Cardiac fibroblast (primary cell): ENCODE measurements around the gene TSR3.

Experiments used
- DNase-seq, 2 donors: peaks; one replicate each; pipeline versions ENCODE4 v3.0.0 to v3.0.0-alpha.2; 2010; ENCODE audit warnings: low read depth in 2 of 2
- H3K4me3 ChIP-seq, 2 donors: replicated peaks in 1 of 2; 1 replicate in 1 of 2; 2 replicates in 1 of 2; pipeline ENCODE4 v1.5.1; 2011; ENCODE audit warnings: low read depth in 2 of 2, low read length in 2 of 2, mild to moderate bottlenecking in 2 of 2, moderate library complexity in 1 of 2
- CTCF ChIP-seq: IDR thresholded peaks from one replicate; pipeline ENCODE4 v1.5.1; 2011; ENCODE audit warnings: low read depth, mild to moderate bottlenecking, low read length, inconsistent platforms

TSR3 gene

GRCh38 chr16:1351582-1352362 is at the start of gene TSR3, which contains the start of gene GNPTG:
TSR3 (minus strand) TSS chr16:1351878; CDS start chr16:1351804, 74 bp downstream.
GNPTG (plus strand) TSS chr16:1351931; CDS start chr16:1351966, 35 bp downstream.
- peak; percentile 84 to 95 for DNase-seq
- no peak for TF ChIP-seq CTCF

GRCh38 chr16:1401061-1401757 is 49.5 kb upstream of the TSR3 start:
- TF ChIP-seq CTCF: no peak
- DNase-seq: no peak
- H3K4me3 ChIP-seq: no peak overlapping the region

More at GRCh38 chr16:1351582-1352362, at the start of gene TSR3, which contains the start of gene GNPTG:
- peak within 1 kb of the TSS; percentile 88 to 93 for H3K4me3 ChIP-seq

GRCh38 chr16:1398826-1399581 is 47.3 kb upstream of the TSR3 start:
- DNase-seq: no peak
- no peak for TF ChIP-seq CTCF
- no peak overlapping the region for H3K4me3 ChIP-seq

GRCh38 chr16:1398351-1398750 is 46.7 kb upstream of the TSR3 start:
- no peak for TF ChIP-seq CTCF
- DNase-seq: no peak
- H3K4me3 ChIP-seq: no peak overlapping the region

- TF ChIP-seq CTCF: no peak
- DNase-seq: no peak
- H3K4me3 ChIP-seq: no peak overlapping the region
Observed at GRCh38 chr16:1397779-1398178, 46.1 kb upstream of the TSR3 start.

- no peak overlapping the region for H3K4me3 ChIP-seq
- no peak for TF ChIP-seq CTCF
- DNase-seq: no peak
Observed at GRCh38 chr16:1395444-1396031, 43.9 kb upstream of the TSR3 start.
